HG03571 (cell line): ENCODE measurements around the gene CARS1.
"Not testable (repeated sequence)": the region's sequence is repeated elsewhere in the genome, so short reads cannot be mapped to it uniquely, and the experiment has no call there.

Experiments
- ATAC-seq: cut with Tn5 transposase; IDR thresholded peaks from one replicate; pipeline ENCODE4 v1.9.1; 2021; ENCODE audit not compliant: unreplicated experiment

CARS1 gene

GRCh38 chr11:3090096-3090901, 33.1 kb upstream of the CARS1 start:
- ATAC-seq: no peak

- ATAC-seq: no peak
Measured at GRCh38 chr11:3089236-3090061, 32.2 kb upstream of the CARS1 start.

- ATAC-seq: no peak
Measured at GRCh38 chr11:3088806-3089205, 31.6 kb upstream of the CARS1 start.

- ATAC-seq: no peak
Measured at GRCh38 chr11:3087821-3088800, 30.9 kb upstream of the CARS1 start.

- no peak for ATAC-seq
Measured at GRCh38 chr11:3087373-3087772, 30.1 kb upstream of the CARS1 start.

- no peak for ATAC-seq
Measured at GRCh38 chr11:3086671-3087150, 29.5 kb upstream of the CARS1 start.

- ATAC-seq: no peak
Measured at GRCh38 chr11:3086114-3086513, 28.9 kb upstream of the CARS1 start.

GRCh38 chr11:3085052-3085451, 27.8 kb upstream of the CARS1 start:
- no peak for ATAC-seq

GRCh38 chr11:3083321-3083720, 26.1 kb upstream of the CARS1 start:
- ATAC-seq: no peak

GRCh38 chr11:3081386-3081751, 24.1 kb upstream of the CARS1 start:
- no peak for ATAC-seq

GRCh38 chr11:3080733-3081385, 23.6 kb upstream of the CARS1 start:
- ATAC-seq: no peak

- ATAC-seq: no peak
Measured at GRCh38 chr11:3080104-3080503, 22.9 kb upstream of the CARS1 start.

GRCh38 chr11:3077846-3078440, 20.7 kb upstream of the CARS1 start:
- no peak for ATAC-seq

- no peak for ATAC-seq
Measured at GRCh38 chr11:3077189-3077836, 20.1 kb upstream of the CARS1 start.

- no peak for ATAC-seq
Measured at GRCh38 chr11:3074912-3075589, 17.8 kb upstream of the CARS1 start.

- no peak for ATAC-seq
Measured at GRCh38 chr11:3073029-3073435, 15.8 kb upstream of the CARS1 start.

- ATAC-seq: no peak
Measured at GRCh38 chr11:3069425-3069824, 12.2 kb upstream of the CARS1 start.

GRCh38 chr11:3066308-3066707, 9.1 kb upstream of the CARS1 start:
- ATAC-seq: not testable (repeated sequence)

- ATAC-seq: not testable (repeated sequence)
Measured at GRCh38 chr11:3064709-3065108, 7.5 kb upstream of the CARS1 start.
